ENCODE data around the gene PRKAB1. TPM values are rescaled to one million over a fixed set of nuclear protein-coding genes. Genes with fewer than 3 reads are reported as not detected.

PRKAB1 gene
- total RNA-seq, 1 donor from 2014 or later = 28.5 TPM

DNA sequence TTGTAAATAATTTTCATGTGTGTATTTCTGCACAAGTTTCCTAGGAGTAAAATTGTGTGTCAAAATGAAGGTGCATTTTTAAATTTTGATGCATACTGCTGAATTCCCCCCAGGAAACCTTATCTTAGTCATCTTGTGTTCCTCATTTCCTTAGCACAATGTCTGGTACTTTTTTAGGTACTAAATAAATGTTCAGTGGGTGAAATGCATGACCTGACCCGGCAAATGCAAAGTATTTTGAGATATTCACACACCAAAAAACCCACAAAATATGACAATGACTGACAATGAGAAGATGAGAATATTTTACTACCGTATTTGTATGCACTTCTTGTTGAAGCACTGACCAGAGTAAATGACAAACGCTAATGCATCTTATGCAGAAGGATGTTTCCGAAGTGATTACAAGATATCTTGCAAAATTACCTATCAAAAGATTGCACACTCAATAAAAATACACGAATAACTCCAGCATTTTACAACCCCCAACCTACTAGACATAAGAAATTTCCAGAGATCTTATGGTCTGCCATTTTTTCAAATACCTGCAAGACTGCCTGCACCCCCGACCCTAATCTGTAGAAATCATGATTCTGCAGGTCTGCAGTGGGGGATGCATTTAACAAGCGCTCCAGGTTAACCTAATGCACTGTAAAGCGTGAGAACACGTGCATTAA lies 895 bp upstream of the PRKAB1 start:
- Mint-ChIP-seq H3K27me3 (ENCODE audit: unreplicated experiment) (peaks cover 2% of the 10 kb centered on the region), H3K4me3 (ENCODE audit: unreplicated experiment) (peak overlapping the region; percentile 88), H3K9me3 (ENCODE audit: unreplicated experiment) (no peaks in the 10 kb centered on the region), H3K4me1 (ENCODE audit: unreplicated experiment) (peaks cover 45% of the 10 kb centered on the region), H3K36me3 (ENCODE audit: low read depth, unreplicated experiment) (peaks cover 8% of the 10 kb centered on the region), H3K27ac (ENCODE audit: unreplicated experiment) (peak overlapping the region; percentile 17)
- DNase-seq (ENCODE audit: low spot score) = no peak
- TF ChIP-seq, protein P1, sequence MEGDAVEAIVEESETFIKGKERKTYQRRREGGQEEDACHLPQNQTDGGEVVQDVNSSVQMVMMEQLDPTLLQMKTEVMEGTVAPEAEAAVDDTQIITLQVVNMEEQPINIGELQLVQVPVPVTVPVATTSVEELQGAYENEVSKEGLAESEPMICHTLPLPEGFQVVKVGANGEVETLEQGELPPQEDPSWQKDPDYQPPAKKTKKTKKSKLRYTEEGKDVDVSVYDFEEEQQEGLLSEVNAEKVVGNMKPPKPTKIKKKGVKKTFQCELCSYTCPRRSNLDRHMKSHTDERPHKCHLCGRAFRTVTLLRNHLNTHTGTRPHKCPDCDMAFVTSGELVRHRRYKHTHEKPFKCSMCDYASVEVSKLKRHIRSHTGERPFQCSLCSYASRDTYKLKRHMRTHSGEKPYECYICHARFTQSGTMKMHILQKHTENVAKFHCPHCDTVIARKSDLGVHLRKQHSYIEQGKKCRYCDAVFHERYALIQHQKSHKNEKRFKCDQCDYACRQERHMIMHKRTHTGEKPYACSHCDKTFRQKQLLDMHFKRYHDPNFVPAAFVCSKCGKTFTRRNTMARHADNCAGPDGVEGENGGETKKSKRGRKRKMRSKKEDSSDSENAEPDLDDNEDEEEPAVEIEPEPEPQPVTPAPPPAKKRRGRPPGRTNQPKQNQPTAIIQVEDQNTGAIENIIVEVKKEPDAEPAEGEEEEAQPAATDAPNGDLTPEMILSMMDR (IDR thresholded peaks at IDR 0.05; ENCODE audit: unreplicated experiment) = no peak

DNA sequence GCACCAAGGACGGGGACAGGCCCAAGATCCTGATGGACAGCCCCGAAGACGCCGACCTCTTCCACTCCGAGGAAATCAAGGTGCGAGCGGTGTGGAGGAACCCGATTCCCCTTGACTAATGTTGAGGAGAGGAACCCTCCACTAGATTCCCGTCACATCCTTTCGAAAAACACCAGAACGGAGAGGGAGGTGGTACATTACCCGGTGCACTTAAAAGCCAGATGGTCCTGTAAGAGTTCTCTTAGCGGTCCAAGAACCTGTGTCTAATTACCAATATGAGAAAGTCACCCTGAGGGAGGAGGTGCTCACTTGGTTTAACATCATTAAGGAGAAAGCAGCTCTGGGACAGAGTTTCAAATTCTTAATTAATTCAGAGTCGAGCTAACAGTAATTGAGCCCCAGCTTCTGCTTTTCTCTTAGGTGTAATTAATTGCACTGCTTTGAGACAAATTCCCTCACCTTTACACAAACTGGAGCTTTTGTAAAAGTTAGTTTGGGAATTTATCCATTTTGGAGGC lies 450 bp downstream of the PRKAB1 start:
- Mint-ChIP-seq H3K27ac (ENCODE audit: unreplicated experiment) (peak overlapping the region; percentile 85), H3K4me3 (ENCODE audit: unreplicated experiment) (peak overlapping the region; percentile 94), H3K27me3 (ENCODE audit: unreplicated experiment) (peaks cover 2% of the 10 kb centered on the region), H3K4me1 (ENCODE audit: unreplicated experiment) (peaks cover 53% of the 10 kb centered on the region), H3K36me3 (ENCODE audit: low read depth, unreplicated experiment) (peaks cover 11% of the 10 kb centered on the region), H3K9me3 (ENCODE audit: unreplicated experiment) (no peaks in the 10 kb centered on the region)
- TF ChIP-seq, protein P1 (IDR thresholded peaks at IDR 0.05; ENCODE audit: unreplicated experiment) = no peak
- no peak for DNase-seq (ENCODE audit: low spot score)

DNA sequence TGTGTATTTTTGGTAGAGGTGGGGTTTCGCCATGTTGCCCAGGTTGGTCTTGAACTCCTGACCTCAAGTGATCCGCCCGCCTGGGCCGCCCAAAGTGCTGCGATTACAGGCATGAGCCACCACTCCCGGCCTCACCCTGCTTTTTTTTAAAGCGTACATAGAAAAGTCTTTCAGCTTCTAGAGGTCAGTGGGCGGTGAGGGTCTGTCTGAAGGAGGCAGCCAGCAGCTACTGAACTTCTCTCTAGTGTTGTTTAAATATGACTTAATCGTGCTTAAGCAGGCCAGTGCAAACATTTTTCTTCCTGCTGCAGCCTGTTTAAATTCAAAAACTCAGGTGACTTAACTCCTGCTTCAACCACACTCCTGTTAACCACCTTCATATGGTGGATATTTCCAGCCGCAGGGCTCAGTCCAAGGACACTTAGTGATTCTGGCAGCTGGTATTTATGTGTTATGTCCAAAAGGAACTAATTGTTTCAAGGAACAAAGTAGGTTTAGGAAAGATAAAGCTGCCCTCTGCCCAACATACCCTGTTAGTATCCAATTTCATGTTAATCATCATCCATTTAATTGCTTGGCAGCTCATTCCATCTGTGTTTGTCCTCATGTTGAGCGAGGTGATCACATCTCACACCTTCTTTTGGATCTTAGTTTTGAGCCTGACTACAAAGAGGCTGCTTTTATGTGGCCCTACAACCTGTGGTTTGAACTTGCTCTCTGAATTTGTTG lies 2.0 kb downstream of the PRKAB1 start:
- Mint-ChIP-seq H3K27ac (ENCODE audit: unreplicated experiment) (no peak overlapping the region), H3K4me3 (ENCODE audit: unreplicated experiment) (peak overlapping the region; percentile 34), H3K9me3 (ENCODE audit: unreplicated experiment) (no peaks in the 10 kb centered on the region), H3K27me3 (ENCODE audit: unreplicated experiment) (peaks cover 2% of the 10 kb centered on the region), H3K4me1 (ENCODE audit: unreplicated experiment) (peaks cover 64% of the 10 kb centered on the region), H3K36me3 (ENCODE audit: low read depth, unreplicated experiment) (peaks cover 15% of the 10 kb centered on the region)
- DNase-seq (ENCODE audit: low spot score) = no peak
- TF ChIP-seq, protein P1 (IDR thresholded peaks at IDR 0.05; ENCODE audit: unreplicated experiment) = no peak

DNA sequence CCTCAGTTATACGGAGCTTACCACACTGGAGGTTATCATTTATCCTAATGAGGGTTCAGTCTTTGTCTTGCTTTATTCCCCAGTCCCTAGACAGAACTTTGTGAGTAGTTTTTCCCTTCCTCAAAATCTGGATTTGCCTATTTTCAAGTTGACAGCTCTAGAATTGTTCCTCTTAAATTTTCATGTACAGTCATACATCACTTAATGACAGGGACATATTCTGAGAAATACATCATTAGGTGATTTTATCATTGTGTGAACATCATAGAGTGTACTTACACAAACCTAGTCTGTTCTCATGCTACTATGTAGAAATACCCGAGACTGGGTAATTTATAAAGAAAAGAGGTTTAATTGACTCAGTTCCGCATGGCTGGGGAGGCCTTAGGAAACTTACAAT lies 3.1 kb downstream of the PRKAB1 start:
- Mint-ChIP-seq H3K4me1 (ENCODE audit: unreplicated experiment) (peaks cover 60% of the 10 kb centered on the region), H3K4me3 (ENCODE audit: unreplicated experiment) (no peak overlapping the region), H3K27ac (ENCODE audit: unreplicated experiment) (no peak overlapping the region), H3K36me3 (ENCODE audit: low read depth, unreplicated experiment) (peaks cover 27% of the 10 kb centered on the region), H3K9me3 (ENCODE audit: unreplicated experiment) (no peaks in the 10 kb centered on the region), H3K27me3 (ENCODE audit: unreplicated experiment) (peaks cover 3% of the 10 kb centered on the region)
- TF ChIP-seq, protein P1 (IDR thresholded peaks at IDR 0.05; ENCODE audit: unreplicated experiment) = no peak
- no peak for DNase-seq (ENCODE audit: low spot score)

DNA sequence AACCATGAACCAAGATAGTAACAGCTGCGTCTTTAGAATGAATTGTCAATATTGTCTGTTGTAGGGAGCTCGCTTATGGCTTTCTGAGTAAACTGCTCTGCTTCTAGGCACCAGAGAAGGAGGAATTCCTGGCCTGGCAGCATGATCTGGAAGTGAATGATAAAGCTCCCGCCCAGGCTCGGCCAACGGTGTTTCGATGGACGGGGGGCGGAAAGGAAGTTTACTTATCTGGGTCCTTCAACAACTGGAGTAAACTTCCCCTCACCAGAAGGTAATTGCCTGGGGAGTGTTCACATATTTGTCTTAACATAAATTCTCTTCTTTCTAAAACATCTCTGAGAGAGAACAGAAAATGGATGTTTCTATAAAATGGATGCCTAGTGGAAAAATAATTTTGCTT lies 4.3 kb downstream of the PRKAB1 start:
- Mint-ChIP-seq H3K36me3 (ENCODE audit: low read depth, unreplicated experiment) (peaks cover 37% of the 10 kb centered on the region), H3K9me3 (ENCODE audit: unreplicated experiment) (no peaks in the 10 kb centered on the region), H3K4me3 (ENCODE audit: unreplicated experiment) (peak overlapping the region; percentile 82), H3K27me3 (ENCODE audit: unreplicated experiment) (peaks cover 5% of the 10 kb centered on the region), H3K27ac (ENCODE audit: unreplicated experiment) (peak overlapping the region; percentile 83), H3K4me1 (ENCODE audit: unreplicated experiment) (peaks cover 50% of the 10 kb centered on the region)
- TF ChIP-seq, protein P1 (IDR thresholded peaks at IDR 0.05; ENCODE audit: unreplicated experiment) = no peak
- DNase-seq (ENCODE audit: low spot score) = no peak

Data from endothelial cell (in vitro differentiated cells).